Right ventricle myocardium superior (tissue), 1 donor: ENCODE measurements around the gene PCNT. TPM values are rescaled to one million over a fixed set of nuclear protein-coding genes. Genes with fewer than 3 reads are reported as not detected.
"Not testable (repeated sequence)": the region's sequence is repeated elsewhere in the genome, so short reads cannot be mapped to it uniquely, and the experiment has no call there.

Experiments
- ATAC-seq: fragments of 200-7000 bp; cut with Tn5 transposase; one replicate; pipeline ENCODE4 v1.9.1; 2020; ENCODE audit warnings: mild to moderate bottlenecking; ENCODE audit not compliant: poor library complexity
- DNase-seq: peaks from one replicate; pipeline ENCODE4 v3.0.0-alpha.2; 2020
- intact Hi-C: fragments of 100-400 bp; cut with DNase I; formaldehyde crosslinking; loops from one replicate; pipeline ENCODE4 v1.11.2; 2022
- total RNA-seq: library from RNA; stranded (reverse); fragmentation: NEBNext Ultra II Directional; extraction: Animal tissue kit (Norgen Biotek cat#: 25700); gene quantifications from one replicate; pipeline ENCODE4 v1.2.1, GENCODE V29; 2021
- donor health status: DM: no; HTN: yes; CAD: no; lungs with severe emphysema.

The PCNT gene
- total RNA-seq, 1 donor from 2014 or later: 28.9 TPM

- no peak for ATAC-seq
Observed at GRCh38 chr21:46391773-46392172, 67.8 kb downstream of the PCNT start.

GRCh38 chr21:46392921-46393320, 69.0 kb downstream of the PCNT start:
- peak; percentile 60 for DNase-seq
- ATAC-seq: peak; percentile 36
- intact Hi-C loops: no loop called here

More at GRCh38 chr21:46391773-46392172, 67.8 kb downstream of the PCNT start:
- peak; percentile 13 for DNase-seq
- intact Hi-C loops: no loop called here

GRCh38 chr21:46393451-46393940, 69.5 kb downstream of the PCNT start:
- ATAC-seq (peak; percentile 14), DNase-seq (peak; percentile 38)
- intact Hi-C loops: no loop called here

GRCh38 chr21:46393941-46394594, 70.1 kb downstream of the PCNT start:
- intact Hi-C loops: no loop called here
- ATAC-seq: no peak

GRCh38 chr21:46394595-46395104, 70.7 kb downstream of the PCNT start:
- ATAC-seq (no peak), DNase-seq (peak; percentile 32)
- intact Hi-C loops: no loop called here

More at GRCh38 chr21:46393941-46394594, 70.1 kb downstream of the PCNT start:
- DNase-seq: no peak

GRCh38 chr21:46397211-46397905, 73.4 kb downstream of the PCNT start:
- intact Hi-C loops: no loop called here
- ATAC-seq (no peak), DNase-seq (peak; percentile 19)

- ATAC-seq (no peak), DNase-seq (peak; percentile 23)
- intact Hi-C loops: no loop called here
Observed at GRCh38 chr21:46397993-46398392, 74.0 kb downstream of the PCNT start.

GRCh38 chr21:46399129-46399528, 75.2 kb downstream of the PCNT start:
- DNase-seq (peak; percentile 4), ATAC-seq (peak; percentile 31)
- intact Hi-C loops: no loop called here

GRCh38 chr21:46399686-46400085, 75.7 kb downstream of the PCNT start:
- no peak for ATAC-seq
- peak; percentile 13 for DNase-seq
- intact Hi-C loops: no loop called here

- ATAC-seq (no peak), DNase-seq (peak; percentile 23)
- intact Hi-C loops: no loop called here
Observed at GRCh38 chr21:46401186-46401910, 77.4 kb downstream of the PCNT start.

GRCh38 chr21:46402421-46402820, 78.5 kb downstream of the PCNT start:
- intact Hi-C loops: no loop called here
- ATAC-seq: no peak
- DNase-seq: peak; percentile 11

- intact Hi-C loops, ATAC-seq: not testable (repeated sequence)
- peak; percentile 8 for DNase-seq
Observed at GRCh38 chr21:46403234-46403811, 79.4 kb downstream of the PCNT start.

GRCh38 chr21:46404306-46404705, 80.3 kb downstream of the PCNT start:
- peak; percentile 17 for DNase-seq
- intact Hi-C loops: no loop called here
- no peak for ATAC-seq

- peak; percentile 20 for DNase-seq
- ATAC-seq: no peak
Observed at GRCh38 chr21:46406001-46406400, 82.0 kb downstream of the PCNT start.

GRCh38 chr21:46409641-46410406, 85.9 kb downstream of the PCNT start:
- DNase-seq (peak; percentile 17), ATAC-seq (no peak)
- intact Hi-C loops: no loop called here

More at GRCh38 chr21:46406001-46406400, 82.0 kb downstream of the PCNT start:
- intact Hi-C loops: no loop called here

- intact Hi-C loops: no loop called here
- ATAC-seq (no peak), DNase-seq (peak; percentile 7)
Observed at GRCh38 chr21:46410516-46410915, 86.6 kb downstream of the PCNT start.

- intact Hi-C loops: no loop called here
- DNase-seq (peak; percentile 20), ATAC-seq (no peak)
Observed at GRCh38 chr21:46411236-46411635, 87.3 kb downstream of the PCNT start.

- intact Hi-C loops: no loop called here
- ATAC-seq: no peak
- DNase-seq: peak; percentile 24
Observed at GRCh38 chr21:46411691-46412090, 87.7 kb downstream of the PCNT start.
